Transverse colon (tissue), 4 donors: ENCODE results near the gene ZNF770. TPM values are rescaled to one million over a fixed set of nuclear protein-coding genes. Genes with fewer than 3 reads are reported as not detected.
"Not testable (repeated sequence)": the region's sequence is repeated elsewhere in the genome, so short reads cannot be mapped to it uniquely, and the experiment has no call there.

Experiments used
- DNase-seq: peaks from one replicate; pipeline ENCODE4 v3.0.0-alpha.2; 2019
- H3K27ac ChIP-seq, 4 donors: fragments of 200-600 bp; sonication (generic); 2 replicates each; pipeline ENCODE4 v1.5.1; 2016 to 2018; ENCODE audit warnings: inconsistent platforms in 4 of 4
- H3K27me3 ChIP-seq: fragments of 200-600 bp; sonication (generic); 2 replicates; pipeline ENCODE4 v1.5.1; 2017; ENCODE audit warnings: inconsistent platforms
- H3K36me3 ChIP-seq, 4 donors: fragments of 200-600 bp; sonication (generic); 2 replicates each; pipeline ENCODE4 v1.5.1; 2017 to 2019; ENCODE audit warnings: inconsistent platforms in 4 of 4
- H3K4me1 ChIP-seq, 4 donors: fragments of 200-600 bp; sonication (generic); 2 replicates each; pipeline ENCODE4 v1.5.1; 2017 to 2020; ENCODE audit warnings: inconsistent platforms in 4 of 4
- H3K4me3 ChIP-seq, 4 donors: fragments of 200-600 bp; sonication (generic); 1 replicate in 1 of 4; 2 replicates in 3 of 4; pipeline versions ENCODE4 v1.5.1 to v1.6.1; 2017 to 2019; ENCODE audit warnings: inconsistent platforms in 4 of 4
- H3K9me3 ChIP-seq, 2 donors: fragments of 200-600 bp; sonication (generic); 2 replicates each; pipeline ENCODE4 v1.5.1; 2017 to 2019; ENCODE audit warnings: inconsistent platforms in 2 of 2
- CTCF ChIP-seq, 5 experiments: fragments of 200-600 bp in 3 of 5; fragments of 450-650 bp in 2 of 5; sonication (generic) in 3 of 5; IDR thresholded peaks; 1 replicate in 2 of 5; 2 replicates in 3 of 5; pipeline ENCODE4 v1.5.1; 2016 to 2017; ENCODE audit warnings: antibody characterized with exemption in 5 of 5, inconsistent platforms in 3 of 5, mild to moderate bottlenecking in 2 of 5, moderate library complexity in 1 of 5
- EP300 ChIP-seq: sonication (generic); formaldehyde crosslinking; IDR thresholded peaks from one replicate; pipeline ENCODE4 v1.6.1; 2017; ENCODE audit warnings: antibody characterized with exemption, low read depth
- POLR2A ChIP-seq: fragments of 450-650 bp; IDR thresholded peaks from one replicate; pipeline ENCODE4 v1.6.1; 2016; ENCODE audit warnings: antibody characterized with exemption, mild to moderate bottlenecking, moderate library complexity
- POLR2AphosphoS5 ChIP-seq, 3 donors: sonication (generic); formaldehyde crosslinking; IDR thresholded peaks; one replicate each; pipeline ENCODE4 v1.6.1; 2016; ENCODE audit warnings: antibody characterized with exemption in 3 of 3
- WGBS, 2 donors: methylation state at CpG; one replicate each; pipeline ENCODE4 v1.1.5; 2018; ENCODE audit warnings: low coverage in 1 of 2; 5-methylcytosine and 5-hydroxymethylcytosine counted together
- in situ Hi-C, 4 donors: fragments of 200-750 bp; cut with MboI; loops; one replicate each; pipeline versions ENCODE4 v1.15.0 to v1.15.1; 2017; ENCODE audit warnings: low sequenced_read_pairs in 3 of 4, low pct_ligation_motif_present in 1 of 4, low pct_unique_long_range_greater_than_20kb in 1 of 4
- intact Hi-C: fragments of 100-400 bp; cut with DNase I; formaldehyde crosslinking; loops from one replicate; pipeline ENCODE4 v1.15.1; 2023; ENCODE audit warnings: low total_unique reads
- total RNA-seq, 4 donors: library from RNA; depleted of rRNA; stranded (reverse); fragments of >200 nt; gene quantifications; one replicate each; pipeline ENCODE4 v1.1.0, GENCODE V29; 2016

Gene ZNF770
- total RNA-seq, 4 donors from 2014 or later: 4.2 to 19.2 (median 11.3) TPM

GRCh38 chr15:34943711-34944110 is 44.4 kb downstream of the ZNF770 start:
- H3K36me3 ChIP-seq: peaks cover 0 to 67% (median 21%) of the 10 kb centered on the region in 4 donors
- H3K27ac ChIP-seq: no peak overlapping the region
- no peak overlapping the region for H3K4me3 ChIP-seq
- intact Hi-C loops: no loop called here
- in situ Hi-C loops: loop anchor here in 1 of 4 donors (10.0 kb wide), 1 partner anchor 59 kb away; no protein-coding TSS in a partner anchor
- TF ChIP-seq POLR2A (no peak), CTCF (IDR thresholded peaks at IDR 0.05) (no peak), POLR2AphosphoS5 (IDR thresholded peaks at IDR 0.05) (no peak), EP300 (no peak)
- H3K4me1 ChIP-seq: no peaks in the 10 kb centered on the region
- no peaks in the 10 kb centered on the region for H3K27me3 ChIP-seq
- DNase-seq: no peak
- no peaks in the 10 kb centered on the region for H3K9me3 ChIP-seq

- H3K27me3 ChIP-seq, H3K9me3 ChIP-seq, DNase-seq, intact Hi-C loops, H3K4me3 ChIP-seq, H3K4me1 ChIP-seq, H3K27ac ChIP-seq: not testable (repeated sequence)
- in situ Hi-C loops: loop anchor here in 1 of 4 donors (10.0 kb wide), 1 partner anchor 58 kb away; no protein-coding TSS in a partner anchor
- H3K36me3 ChIP-seq: peaks cover 0 to 71% (median 22%) of the 10 kb centered on the region in 4 donors
Observed at GRCh38 chr15:34943264-34943663, 44.8 kb downstream of the ZNF770 start.

GRCh38 chr15:34942363-34942762 is 45.7 kb downstream of the ZNF770 start:
- TF ChIP-seq EP300: no peak
- TF ChIP-seq CTCF (IDR thresholded peaks at IDR 0.05): no peak
- TF ChIP-seq POLR2A: no peak
- TF ChIP-seq POLR2AphosphoS5 (IDR thresholded peaks at IDR 0.05): no peak
- intact Hi-C loops: no loop called here
- peaks cover 0 to 72% (median 24%) of the 10 kb centered on the region in 4 donors for H3K36me3 ChIP-seq
- no peak overlapping the region for H3K27ac ChIP-seq
- 63 to 69% methylated on average over 5 to 6 of the region's 6 CpGs for WGBS, 2 donors
- no peaks in the 10 kb centered on the region for H3K9me3 ChIP-seq
- no peak overlapping the region for H3K4me3 ChIP-seq
- no peak for DNase-seq
- in situ Hi-C loops: loop anchor here in 1 of 4 donors (10.0 kb wide), 1 partner anchor 58 kb away; no protein-coding TSS in a partner anchor
- H3K27me3 ChIP-seq: no peaks in the 10 kb centered on the region
- H3K4me1 ChIP-seq: no peaks in the 10 kb centered on the region

GRCh38 chr15:34941831-34942230 is 46.3 kb downstream of the ZNF770 start:
- WGBS, 2 donors: 69 to 72% methylated on average over 3 of the region's 3 CpGs
- H3K4me3 ChIP-seq: no peak overlapping the region

More at GRCh38 chr15:34941831-34942230, 46.3 kb downstream of the ZNF770 start:
- TF ChIP-seq CTCF (IDR thresholded peaks at IDR 0.05): no peak
- TF ChIP-seq POLR2AphosphoS5 (IDR thresholded peaks at IDR 0.05): no peak
- no peak for TF ChIP-seq EP300
- no peak for TF ChIP-seq POLR2A
- in situ Hi-C loops: loop anchor here in 1 of 4 donors (10.0 kb wide), 1 partner anchor 57 kb away; no protein-coding TSS in a partner anchor
- no peak for DNase-seq
- no peaks in the 10 kb centered on the region for H3K4me1 ChIP-seq
- H3K27me3 ChIP-seq: no peaks in the 10 kb centered on the region
- intact Hi-C loops: no loop called here
- no peak overlapping the region for H3K27ac ChIP-seq
- peaks cover 0 to 74% (median 25%) of the 10 kb centered on the region in 4 donors for H3K36me3 ChIP-seq
- H3K9me3 ChIP-seq: no peaks in the 10 kb centered on the region
